Mucosa of descending colon (tissue), 3 donors: Measurements from ENCODE around the gene MPRIP. TPM values are rescaled to one million over a fixed set of nuclear protein-coding genes. Genes with fewer than 3 reads are reported as not detected.

Source experiments
- ATAC-seq: fragments of 200-7000 bp; cut with Tn5 transposase; one replicate; pipeline ENCODE4 v1.9.1; 2020; ENCODE audit warnings: mild to moderate bottlenecking, moderate library complexity
- DNase-seq, 3 donors: peaks; one replicate each; pipeline ENCODE4 v3.0.0-alpha.2; 2020
- H3K36me3 ChIP-seq: fragments of 200-600 bp; one replicate; pipeline ENCODE4 v1.8.0; 2021; ENCODE audit warnings: low read depth, mild to moderate bottlenecking
- H3K4me1 ChIP-seq: fragments of 200-600 bp; one replicate; pipeline ENCODE4 v1.8.0; 2021; ENCODE audit warnings: low read depth, mild to moderate bottlenecking
- H3K4me3 ChIP-seq: fragments of 200-600 bp; one replicate; pipeline ENCODE4 v1.8.0; 2021; ENCODE audit warnings: mild to moderate bottlenecking
- H3K9me3 ChIP-seq: fragments of 200-600 bp; one replicate; pipeline ENCODE4 v1.8.0; 2021; ENCODE audit warnings: mild to moderate bottlenecking
- intact Hi-C, 2 donors: fragments of 100-400 bp; cut with DNase I in 1 of 2; cut with micrococcal nuclease in 1 of 2; formaldehyde crosslinking; loops; one replicate each; pipeline versions ENCODE4 v1.11.0 to v1.11.1; 2022; cut with DNase I, micrococcal nuclease
- total RNA-seq, 3 donors: library from RNA; stranded (reverse); fragmentation: NEBNext Ultra II Directional in 2 of 3; extraction: Animal tissue kit (Norgen Biotek cat#: 25700) in 2 of 3; gene quantifications; one replicate each; pipeline versions ENCODE4 v1.2.1 to v1.2.4, GENCODE V29; 2021 to 2023
- TF ChIP-seq, protein P1 (sequence below): fragments of 200-600 bp; IDR thresholded peaks from one replicate; pipeline ENCODE4 v1.8.0; 2022; ENCODE audit warnings: antibody characterized with exemption, mild to moderate bottlenecking
- donor health status: DM: no; HTN: no; CAD: no; lungs with moderate emphysema.
- donor health status: DM: no; HTN: no; CAD: no.
- donor health status: DM: no; HTN: yes; CAD: no.

Gene MPRIP
- total RNA-seq, 3 donors from 2014 or later = 150 to 249 (median 231) TPM

DNA sequence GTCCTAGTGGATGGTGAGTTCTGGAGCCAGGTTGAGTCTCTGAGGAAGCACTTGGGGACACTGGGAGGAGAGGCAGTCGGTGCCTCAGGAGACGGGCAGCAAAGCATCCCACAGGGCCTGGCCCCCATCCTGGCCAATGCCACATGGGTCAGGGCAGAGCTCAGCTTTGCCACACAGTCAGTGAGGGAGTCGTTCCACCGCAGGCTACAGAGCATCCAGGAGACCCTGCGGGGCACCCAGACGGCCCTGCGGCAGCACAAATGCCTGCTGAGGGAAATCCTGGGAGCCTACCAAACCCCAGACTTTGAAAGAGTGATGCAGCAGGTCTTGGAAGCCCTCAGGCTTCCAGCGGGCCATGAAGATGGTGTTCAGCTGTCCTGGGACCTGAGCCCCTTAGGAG is 124.2 kb downstream of the MPRIP start:
- DNase-seq (no peak), ATAC-seq (no peak)
- no peak overlapping the region for H3K4me3 ChIP-seq
- intact Hi-C loops = no loop called here
- H3K4me1 ChIP-seq = no peaks in the 10 kb centered on the region
- no peaks in the 10 kb centered on the region for H3K36me3 ChIP-seq
- TF ChIP-seq, protein P1, sequence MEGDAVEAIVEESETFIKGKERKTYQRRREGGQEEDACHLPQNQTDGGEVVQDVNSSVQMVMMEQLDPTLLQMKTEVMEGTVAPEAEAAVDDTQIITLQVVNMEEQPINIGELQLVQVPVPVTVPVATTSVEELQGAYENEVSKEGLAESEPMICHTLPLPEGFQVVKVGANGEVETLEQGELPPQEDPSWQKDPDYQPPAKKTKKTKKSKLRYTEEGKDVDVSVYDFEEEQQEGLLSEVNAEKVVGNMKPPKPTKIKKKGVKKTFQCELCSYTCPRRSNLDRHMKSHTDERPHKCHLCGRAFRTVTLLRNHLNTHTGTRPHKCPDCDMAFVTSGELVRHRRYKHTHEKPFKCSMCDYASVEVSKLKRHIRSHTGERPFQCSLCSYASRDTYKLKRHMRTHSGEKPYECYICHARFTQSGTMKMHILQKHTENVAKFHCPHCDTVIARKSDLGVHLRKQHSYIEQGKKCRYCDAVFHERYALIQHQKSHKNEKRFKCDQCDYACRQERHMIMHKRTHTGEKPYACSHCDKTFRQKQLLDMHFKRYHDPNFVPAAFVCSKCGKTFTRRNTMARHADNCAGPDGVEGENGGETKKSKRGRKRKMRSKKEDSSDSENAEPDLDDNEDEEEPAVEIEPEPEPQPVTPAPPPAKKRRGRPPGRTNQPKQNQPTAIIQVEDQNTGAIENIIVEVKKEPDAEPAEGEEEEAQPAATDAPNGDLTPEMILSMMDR = no peak
- H3K9me3 ChIP-seq = no peaks in the 10 kb centered on the region

GRCh38 chr17:17167356-17167755 is 125.1 kb downstream of the MPRIP start:
- no peaks in the 10 kb centered on the region for H3K36me3 ChIP-seq
- TF ChIP-seq, protein P1 = no peak
- DNase-seq = no peak
- H3K4me1 ChIP-seq = no peaks in the 10 kb centered on the region
- H3K4me3 ChIP-seq = no peak overlapping the region
- no peak for ATAC-seq
- intact Hi-C loops = no loop called here
- H3K9me3 ChIP-seq = no peaks in the 10 kb centered on the region

- H3K36me3 ChIP-seq = peaks cover 3% of the 10 kb centered on the region
- TF ChIP-seq, protein P1 = no peak
- intact Hi-C loops = no loop called here
These were observed 125.7 kb downstream of the MPRIP start for GRCh38 chr17:17167986-17168385.

GRCh38 chr17:17168401-17168800 is 126.1 kb downstream of the MPRIP start:
- Histone ChIP-seq H3K4me1 (no peaks in the 10 kb centered on the region), H3K36me3 (peaks cover 3% of the 10 kb centered on the region), H3K9me3 (no peaks in the 10 kb centered on the region), H3K4me3 (no peak overlapping the region)
- no peak for ATAC-seq
- no peak for DNase-seq
- TF ChIP-seq, protein P1 = no peak
- intact Hi-C loops = no loop called here

More at GRCh38 chr17:17167986-17168385, 125.7 kb downstream of the MPRIP start:
- ATAC-seq (no peak), DNase-seq (no peak)
- no peaks in the 10 kb centered on the region for H3K9me3 ChIP-seq
- H3K4me3 ChIP-seq = no peak overlapping the region
- no peaks in the 10 kb centered on the region for H3K4me1 ChIP-seq

DNA sequence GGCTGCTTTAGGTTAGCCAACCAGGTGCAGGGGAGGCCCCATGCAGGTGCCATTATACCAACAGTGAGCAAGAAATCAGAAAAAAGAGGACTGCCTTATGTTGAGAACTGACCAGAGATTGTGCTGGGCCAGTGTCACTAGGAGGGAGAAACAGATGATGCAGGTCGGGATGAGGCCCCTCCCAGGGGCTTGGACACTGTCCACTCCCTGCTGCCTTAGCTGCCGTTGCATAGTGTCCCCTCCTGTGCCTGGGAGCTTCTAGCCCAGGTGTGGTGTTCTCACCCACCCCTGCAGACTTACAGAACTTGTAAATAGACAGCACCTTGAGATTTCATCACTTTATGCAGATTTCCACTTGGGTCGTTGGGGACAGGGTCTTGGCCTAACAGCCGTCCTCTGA is 127.1 kb downstream of the MPRIP start:
- no peaks in the 10 kb centered on the region for H3K4me1 ChIP-seq
- peaks cover 3% of the 10 kb centered on the region for H3K36me3 ChIP-seq
- TF ChIP-seq, protein P1 = no peak
- H3K9me3 ChIP-seq = no peaks in the 10 kb centered on the region
- no peak overlapping the region for H3K4me3 ChIP-seq
- intact Hi-C loops = no loop called here
- ATAC-seq (no peak), DNase-seq (no peak)
